GM12864 (cell line): ENCODE data around the gene RUNX2.

Source experiments
- DNase-seq: peaks from one replicate; pipeline ENCODE4 v3.0.0-alpha.2; 2011; ENCODE audit warnings: low read depth
- H3K4me3 ChIP-seq: 2 replicates; pipeline ENCODE4 v1.5.1; 2011; ENCODE audit warnings: mild to moderate bottlenecking, low read depth, low read length, control low read depth
- TF ChIP-seq, protein P1 (sequence below): IDR thresholded peaks from 2 replicates; pipeline ENCODE4 v1.5.1; 2011; ENCODE audit warnings: low read depth, mild to moderate bottlenecking, moderate library complexity, low read length, control low read depth, inconsistent platforms; ENCODE audit errors: missing control alignments

The RUNX2 gene

DNA sequence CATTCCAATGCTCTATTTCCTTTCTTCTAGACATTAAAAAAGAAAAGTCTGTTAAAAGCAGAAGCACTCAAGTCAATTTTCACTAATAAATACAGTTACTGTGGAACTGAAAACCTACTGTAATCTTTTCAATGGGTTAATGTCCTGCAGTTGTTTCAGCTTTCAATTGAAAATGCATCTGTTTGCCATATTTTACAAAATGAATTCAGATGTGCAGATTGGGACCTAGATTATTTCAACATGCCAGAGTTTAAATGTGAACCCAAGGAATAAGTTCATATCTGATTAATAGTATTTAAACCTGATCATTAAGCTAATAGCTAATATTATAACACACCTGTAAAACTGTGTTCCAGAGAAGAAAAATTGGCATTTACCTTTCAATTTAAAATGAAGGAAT, 39.9 kb downstream of the RUNX2 start:
- H3K4me3 ChIP-seq: no peak overlapping the region
- TF ChIP-seq, protein P1, sequence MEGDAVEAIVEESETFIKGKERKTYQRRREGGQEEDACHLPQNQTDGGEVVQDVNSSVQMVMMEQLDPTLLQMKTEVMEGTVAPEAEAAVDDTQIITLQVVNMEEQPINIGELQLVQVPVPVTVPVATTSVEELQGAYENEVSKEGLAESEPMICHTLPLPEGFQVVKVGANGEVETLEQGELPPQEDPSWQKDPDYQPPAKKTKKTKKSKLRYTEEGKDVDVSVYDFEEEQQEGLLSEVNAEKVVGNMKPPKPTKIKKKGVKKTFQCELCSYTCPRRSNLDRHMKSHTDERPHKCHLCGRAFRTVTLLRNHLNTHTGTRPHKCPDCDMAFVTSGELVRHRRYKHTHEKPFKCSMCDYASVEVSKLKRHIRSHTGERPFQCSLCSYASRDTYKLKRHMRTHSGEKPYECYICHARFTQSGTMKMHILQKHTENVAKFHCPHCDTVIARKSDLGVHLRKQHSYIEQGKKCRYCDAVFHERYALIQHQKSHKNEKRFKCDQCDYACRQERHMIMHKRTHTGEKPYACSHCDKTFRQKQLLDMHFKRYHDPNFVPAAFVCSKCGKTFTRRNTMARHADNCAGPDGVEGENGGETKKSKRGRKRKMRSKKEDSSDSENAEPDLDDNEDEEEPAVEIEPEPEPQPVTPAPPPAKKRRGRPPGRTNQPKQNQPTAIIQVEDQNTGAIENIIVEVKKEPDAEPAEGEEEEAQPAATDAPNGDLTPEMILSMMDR: no peak
- no peak for DNase-seq

DNA sequence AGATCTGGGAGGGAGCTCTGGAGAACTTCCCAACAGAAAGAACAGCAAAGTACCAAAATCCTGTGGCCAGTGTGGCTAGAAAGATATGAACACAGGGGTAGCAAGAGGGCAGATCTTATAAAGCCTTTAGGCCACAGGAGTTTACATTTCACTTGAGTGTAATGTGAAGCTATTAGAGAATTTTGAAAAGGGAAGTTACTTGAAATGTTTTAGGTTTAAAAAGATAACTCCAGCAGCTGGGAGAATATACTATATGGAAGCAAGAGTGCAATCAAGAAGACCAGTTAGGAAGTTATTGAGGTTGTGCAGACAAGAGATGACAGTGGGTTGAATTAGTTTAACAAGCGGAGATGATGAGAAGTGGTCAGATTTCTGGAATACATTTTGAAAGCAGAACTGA, 41.7 kb downstream of the RUNX2 start:
- TF ChIP-seq, protein P1: no peak
- DNase-seq: no peak
- no peak overlapping the region for H3K4me3 ChIP-seq

DNA sequence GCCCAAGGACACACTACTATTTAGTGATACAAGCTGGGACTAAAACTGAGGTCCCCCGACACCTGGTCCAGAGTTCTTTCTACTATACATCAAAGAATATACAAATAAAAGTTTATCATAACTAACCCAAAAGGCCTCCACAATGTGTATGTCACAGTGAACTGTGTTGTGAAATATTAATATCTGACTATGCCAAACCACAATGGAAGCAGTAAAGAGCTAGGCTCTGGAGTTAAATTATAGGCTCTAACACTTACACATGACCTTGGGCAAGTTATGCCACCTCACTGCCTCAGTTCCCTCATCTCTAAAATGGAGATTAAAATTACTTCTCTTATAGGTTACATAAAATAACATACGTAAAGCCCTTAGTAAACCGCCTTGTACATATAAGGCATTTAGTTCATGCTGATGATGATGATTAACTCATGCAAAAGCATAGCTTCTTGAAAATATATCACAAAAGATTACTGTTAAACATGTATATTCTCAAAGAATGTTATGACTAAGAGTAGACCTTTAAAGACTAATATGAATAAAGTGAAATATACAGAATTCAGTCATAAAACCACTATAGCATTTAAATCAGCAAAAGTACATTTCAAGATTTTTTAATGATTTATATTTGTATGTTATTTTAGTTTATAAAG, 43.9 kb downstream of the RUNX2 start:
- TF ChIP-seq, protein P1: no peak
- DNase-seq: no peak

DNA sequence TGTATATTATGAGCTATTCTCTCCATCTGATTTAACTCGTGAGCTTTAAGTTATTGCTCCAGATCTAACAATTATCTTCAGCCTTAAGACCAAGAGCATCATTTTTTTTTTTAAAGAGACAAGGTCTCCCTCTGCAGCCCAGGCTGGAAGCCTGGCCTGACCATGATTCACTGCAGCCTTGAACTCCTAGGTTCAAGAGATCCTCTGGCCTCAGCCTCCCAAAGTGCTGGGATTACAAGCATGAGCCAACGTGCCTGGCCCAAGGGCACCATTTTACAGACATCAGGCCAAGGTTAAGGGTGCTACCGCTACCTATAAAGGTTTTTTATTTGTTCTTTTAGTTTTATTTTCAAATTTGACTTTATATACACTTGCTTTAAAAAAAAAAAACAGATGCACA, 47.3 kb downstream of the RUNX2 start:
- no peak overlapping the region for H3K4me3 ChIP-seq
- TF ChIP-seq, protein P1: no peak
- no peak for DNase-seq

More for the DNA sequence above, 43.9 kb downstream of the RUNX2 start:
- H3K4me3 ChIP-seq: no peak overlapping the region

DNA sequence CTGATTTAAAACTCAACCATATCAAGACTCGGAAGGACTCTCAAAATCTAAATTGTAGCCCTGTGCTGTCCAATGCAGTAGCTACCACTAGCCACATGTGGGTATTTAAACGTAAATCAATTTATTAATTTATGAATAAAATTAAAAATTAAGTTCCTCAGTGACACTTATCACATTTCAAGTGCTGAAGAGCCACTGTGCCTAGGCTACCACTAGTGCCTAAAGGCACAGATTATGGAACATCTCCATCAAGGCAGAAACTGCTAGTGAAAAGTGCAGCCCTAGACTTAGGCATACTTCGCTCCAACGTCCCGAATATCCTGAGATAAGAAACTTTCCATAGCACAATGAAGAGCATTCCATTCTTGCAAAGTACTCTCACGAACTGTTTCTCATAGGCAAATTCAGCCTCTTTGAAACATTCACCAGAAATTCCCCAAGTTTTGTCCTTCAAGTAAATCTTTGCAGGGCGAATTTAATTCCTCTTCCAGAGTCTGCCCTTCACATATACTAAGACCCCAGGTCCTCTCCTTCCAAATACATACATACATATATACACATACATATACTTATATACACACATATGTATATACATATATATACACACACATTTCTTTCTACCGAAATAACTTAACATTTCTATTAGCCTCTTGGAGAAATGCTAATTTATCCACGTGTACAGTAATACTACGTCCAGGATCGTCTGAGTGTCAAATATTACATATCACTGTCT, 48.3 kb downstream of the RUNX2 start:
- peak overlapping the region; percentile 69; the same call in 1 of the 2 replicates for H3K4me3 ChIP-seq
- TF ChIP-seq, protein P1: no peak
- DNase-seq: no peak

DNA sequence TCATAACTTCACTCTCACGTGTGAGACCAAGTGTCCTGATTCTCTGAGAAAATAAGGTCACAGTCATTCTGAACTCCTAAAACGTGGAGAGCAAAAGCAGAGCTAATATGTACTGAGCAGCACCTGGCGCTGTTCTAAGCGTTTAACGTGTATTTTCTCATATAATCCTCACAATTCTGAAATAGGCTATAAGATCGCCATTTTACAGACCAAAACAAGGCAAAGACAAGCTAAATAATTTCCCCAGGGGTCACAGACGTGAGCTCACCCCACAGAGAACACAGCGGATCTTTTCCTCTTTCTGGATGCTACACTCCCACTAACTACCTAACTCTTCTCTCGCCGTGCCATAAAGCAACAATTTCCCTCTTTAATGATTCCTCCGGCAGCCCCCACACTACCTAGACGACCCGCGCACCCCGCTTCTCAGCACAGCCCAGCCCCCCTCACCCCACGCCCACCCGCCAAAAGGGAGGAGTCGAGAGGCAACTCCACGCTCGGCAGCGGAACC, 49.0 kb downstream of the RUNX2 start:
- TF ChIP-seq, protein P1: no peak
- peak overlapping the region; percentile 69 for H3K4me3 ChIP-seq
- DNase-seq: no peak
